Upper lobe of right lung (tissue), 1 donor: ENCODE results near the gene FUT7. TPM values are rescaled to one million over a fixed set of nuclear protein-coding genes. Genes with fewer than 3 reads are reported as not detected.

Experiments used
- ATAC-seq: fragments of 200-7000 bp; cut with Tn5 transposase; one replicate; pipeline ENCODE4 v1.9.1; 2020; ENCODE audit warnings: mild to moderate bottlenecking, moderate library complexity
- DNase-seq: peaks from one replicate; pipeline ENCODE4 v3.0.0-alpha.2; 2020
- H3K27ac ChIP-seq: fragments of 200-600 bp; one replicate; pipeline ENCODE4 v1.8.0; 2022
- H3K27me3 ChIP-seq: fragments of 200-600 bp; one replicate; pipeline ENCODE4 v1.8.0; 2022; ENCODE audit warnings: mild to moderate bottlenecking
- H3K36me3 ChIP-seq: fragments of 200-600 bp; one replicate; pipeline ENCODE4 v1.8.0; 2022
- H3K4me1 ChIP-seq: fragments of 200-600 bp; one replicate; pipeline ENCODE4 v1.8.0; 2022
- H3K4me3 ChIP-seq: fragments of 200-600 bp; one replicate; pipeline ENCODE4 v1.8.0; 2022; ENCODE audit warnings: mild to moderate bottlenecking
- H3K9me3 ChIP-seq: fragments of 200-600 bp; one replicate; pipeline ENCODE4 v1.8.0; 2022
- CTCF ChIP-seq: fragments of 200-600 bp; IDR thresholded peaks from one replicate; pipeline ENCODE4 v1.8.0; 2022; ENCODE audit warnings: antibody characterized with exemption
- intact Hi-C: fragments of 100-400 bp; cut with DNase I; formaldehyde crosslinking; loops from one replicate; pipeline ENCODE4 v1.11.0; 2022
- total RNA-seq: library from RNA; stranded (reverse); fragmentation: NEBNext Ultra II Directional; extraction: Animal tissue kit (Norgen Biotek cat#: 25700); gene quantifications from one replicate; pipeline ENCODE4 v1.2.1, GENCODE V29; 2021
- donor health status: DM: no; HTN: yes; CAD: no; lungs with severe emphysema.

The FUT7 gene
- total RNA-seq, 1 donor from 2014 or later, result 0.81 TPM

GRCh38 chr9:137068539-137069507, 36.9 kb upstream of the FUT7 start:
- Histone ChIP-seq H3K27ac (no peak overlapping the region), H3K9me3 (no peaks in the 10 kb centered on the region), H3K36me3 (no peaks in the 10 kb centered on the region), H3K4me1 (peaks cover 7% of the 10 kb centered on the region), H3K4me3 (no peak overlapping the region), H3K27me3 (peaks cover 9% of the 10 kb centered on the region)
- intact Hi-C loops, result no loop called here
- no peak for TF ChIP-seq CTCF
- DNase-seq (no peak), ATAC-seq (no peak)

- TF ChIP-seq CTCF, result peak; percentile 81
- no peak overlapping the region for H3K27ac ChIP-seq
- peaks cover 7% of the 10 kb centered on the region for H3K4me1 ChIP-seq
- no peak overlapping the region for H3K4me3 ChIP-seq
- H3K27me3 ChIP-seq, result peaks cover 9% of the 10 kb centered on the region
- intact Hi-C loops, result no loop called here
- H3K36me3 ChIP-seq, result no peaks in the 10 kb centered on the region
- DNase-seq (peak; percentile 89), ATAC-seq (peak; percentile 70)
- H3K9me3 ChIP-seq, result no peaks in the 10 kb centered on the region
Observed at GRCh38 chr9:137067860-137068538, 36.1 kb upstream of the FUT7 start.

- DNase-seq (no peak), ATAC-seq (no peak)
- intact Hi-C loops, result no loop called here
- peaks cover 6% of the 10 kb centered on the region for H3K4me1 ChIP-seq
- no peak overlapping the region for H3K4me3 ChIP-seq
- no peaks in the 10 kb centered on the region for H3K9me3 ChIP-seq
- no peak for TF ChIP-seq CTCF
- H3K27ac ChIP-seq, result no peak overlapping the region
- peaks cover 9% of the 10 kb centered on the region for H3K27me3 ChIP-seq
- H3K36me3 ChIP-seq, result no peaks in the 10 kb centered on the region
Observed at GRCh38 chr9:137066096-137066861, 34.4 kb upstream of the FUT7 start.

GRCh38 chr9:137065336-137065967, 33.6 kb upstream of the FUT7 start:
- no peaks in the 10 kb centered on the region for H3K9me3 ChIP-seq
- ATAC-seq, result no peak
- no peaks in the 10 kb centered on the region for H3K4me1 ChIP-seq
- DNase-seq, result no peak
- no peak overlapping the region for H3K27ac ChIP-seq
- intact Hi-C loops, result no loop called here
- H3K4me3 ChIP-seq, result no peak overlapping the region
- H3K36me3 ChIP-seq, result no peaks in the 10 kb centered on the region
- H3K27me3 ChIP-seq, result peaks cover 9% of the 10 kb centered on the region
- no peak for TF ChIP-seq CTCF

- H3K27me3 ChIP-seq, result peaks cover 9% of the 10 kb centered on the region
- no peak overlapping the region for H3K27ac ChIP-seq
- TF ChIP-seq CTCF, result no peak
- intact Hi-C loops, result no loop called here
- no peaks in the 10 kb centered on the region for H3K36me3 ChIP-seq
- H3K4me3 ChIP-seq, result no peak overlapping the region
- ATAC-seq (no peak), DNase-seq (no peak)
- no peaks in the 10 kb centered on the region for H3K9me3 ChIP-seq
- H3K4me1 ChIP-seq, result no peaks in the 10 kb centered on the region
Observed at GRCh38 chr9:137064880-137065164, 32.9 kb upstream of the FUT7 start.
